Measurements from ENCODE around the gene PSMD2.

Gene PSMD2

GRCh38 chr3:184357248-184358123 lies 58.4 kb downstream of the PSMD2 start:
- DNase-seq (ENCODE audit: low read depth): no peak

- no peak for DNase-seq (ENCODE audit: low read depth)
Observed at GRCh38 chr3:184358124-184358767, 59.2 kb downstream of the PSMD2 start.
